ELR (cell line): ENCODE data around the gene CACUL1.

Experiments used
- DNase-seq: peaks from one replicate; pipeline ENCODE4 v3.0.0-alpha.2; 2015; ENCODE audit warnings: low read depth

The CACUL1 gene

GRCh38 chr10:118732245-118733165 lies 22.3 kb downstream of the CACUL1 start:
- DNase-seq, result no peak

DNA sequence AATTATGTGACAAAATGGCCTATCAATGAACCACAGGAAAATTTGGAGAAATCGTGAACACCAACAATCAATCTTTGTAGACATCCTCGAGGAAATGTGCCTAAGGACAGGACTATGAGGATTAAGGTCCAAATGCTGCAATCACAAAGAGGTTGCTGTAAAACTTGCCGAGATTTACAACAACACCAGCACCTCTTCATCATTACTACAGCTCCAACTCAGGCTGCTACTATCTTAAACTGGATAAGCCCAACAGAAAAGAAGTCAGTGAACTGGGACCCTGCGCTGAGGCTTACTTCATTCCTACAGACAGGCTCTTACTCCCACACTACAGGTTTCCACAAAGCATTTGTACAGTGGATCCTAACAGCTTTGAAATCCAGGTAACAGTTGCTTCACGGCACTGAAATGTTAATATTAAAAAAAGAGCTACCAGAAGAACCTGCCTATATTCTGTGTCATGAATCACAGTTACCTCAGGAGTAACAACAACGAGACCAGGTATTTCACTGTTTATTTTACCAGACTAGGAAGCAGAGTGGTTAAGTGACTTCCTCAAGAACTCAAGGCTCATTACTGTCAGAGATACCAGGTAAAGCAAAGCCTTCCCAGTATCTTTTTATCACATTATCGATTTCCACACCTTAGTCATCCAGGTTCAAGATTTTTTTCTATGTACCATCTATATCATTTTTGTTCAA lies 23.9 kb downstream of the CACUL1 start:
- no peak for DNase-seq

- DNase-seq, result no peak
Measured at GRCh38 chr10:118729641-118730258, 25.0 kb downstream of the CACUL1 start.

DNA sequence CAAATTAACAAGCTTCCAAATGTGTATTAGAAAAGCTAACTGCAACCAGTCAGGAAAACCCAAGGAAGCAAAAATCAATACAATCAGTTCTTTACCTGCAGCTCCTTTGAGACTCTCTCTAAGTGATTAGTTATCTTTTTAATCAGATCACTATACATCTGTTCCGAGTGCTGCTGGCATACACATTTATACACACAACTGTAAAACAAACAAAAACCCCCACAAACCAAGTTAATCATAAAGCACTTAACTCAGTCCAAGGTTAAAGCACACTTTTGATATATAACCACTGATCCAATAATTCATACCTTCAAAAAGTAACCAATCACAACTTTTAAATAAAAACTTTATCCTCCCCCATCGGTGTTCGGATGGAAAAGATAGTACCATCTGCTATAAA lies 25.6 kb downstream of the CACUL1 start:
- DNase-seq, result no peak

GRCh38 chr10:118725886-118726500 lies 28.8 kb downstream of the CACUL1 start:
- DNase-seq, result no peak

DNA sequence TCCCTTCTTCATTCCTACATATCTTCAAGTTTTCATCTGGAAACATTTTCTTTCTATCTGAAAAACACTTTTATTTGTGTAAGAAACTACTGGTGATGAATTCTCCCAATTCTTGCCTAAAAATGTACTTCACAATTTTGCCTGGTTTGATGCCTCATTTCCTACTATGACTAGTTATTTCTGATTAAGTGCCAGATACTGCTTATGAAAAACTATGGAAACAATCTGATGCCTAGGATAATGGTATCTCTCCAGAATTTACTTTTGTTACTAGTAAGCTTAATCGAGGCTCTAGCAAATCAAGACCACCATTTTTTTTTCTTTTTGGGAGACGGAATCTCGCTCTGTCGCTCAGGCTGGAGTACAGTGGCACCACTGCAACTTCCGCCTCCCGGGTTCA lies 31.3 kb downstream of the CACUL1 start:
- DNase-seq, result peak; percentile 58

DNA sequence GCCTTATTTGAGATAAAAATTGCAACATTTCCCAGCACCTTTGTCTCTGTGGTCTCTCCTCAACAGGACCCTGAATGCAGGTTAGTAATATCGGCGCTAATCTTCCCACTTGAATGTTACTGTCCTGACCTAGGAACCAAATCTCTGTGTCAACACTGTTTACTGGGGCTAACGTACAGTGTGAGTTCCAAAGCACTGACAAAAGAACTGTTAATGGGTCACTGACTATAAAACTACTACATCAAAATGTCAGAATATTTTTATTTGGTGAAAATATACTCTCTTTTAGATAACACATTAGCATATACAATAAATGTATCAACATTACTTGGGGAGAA lies 33.3 kb downstream of the CACUL1 start:
- DNase-seq, result no peak

DNA sequence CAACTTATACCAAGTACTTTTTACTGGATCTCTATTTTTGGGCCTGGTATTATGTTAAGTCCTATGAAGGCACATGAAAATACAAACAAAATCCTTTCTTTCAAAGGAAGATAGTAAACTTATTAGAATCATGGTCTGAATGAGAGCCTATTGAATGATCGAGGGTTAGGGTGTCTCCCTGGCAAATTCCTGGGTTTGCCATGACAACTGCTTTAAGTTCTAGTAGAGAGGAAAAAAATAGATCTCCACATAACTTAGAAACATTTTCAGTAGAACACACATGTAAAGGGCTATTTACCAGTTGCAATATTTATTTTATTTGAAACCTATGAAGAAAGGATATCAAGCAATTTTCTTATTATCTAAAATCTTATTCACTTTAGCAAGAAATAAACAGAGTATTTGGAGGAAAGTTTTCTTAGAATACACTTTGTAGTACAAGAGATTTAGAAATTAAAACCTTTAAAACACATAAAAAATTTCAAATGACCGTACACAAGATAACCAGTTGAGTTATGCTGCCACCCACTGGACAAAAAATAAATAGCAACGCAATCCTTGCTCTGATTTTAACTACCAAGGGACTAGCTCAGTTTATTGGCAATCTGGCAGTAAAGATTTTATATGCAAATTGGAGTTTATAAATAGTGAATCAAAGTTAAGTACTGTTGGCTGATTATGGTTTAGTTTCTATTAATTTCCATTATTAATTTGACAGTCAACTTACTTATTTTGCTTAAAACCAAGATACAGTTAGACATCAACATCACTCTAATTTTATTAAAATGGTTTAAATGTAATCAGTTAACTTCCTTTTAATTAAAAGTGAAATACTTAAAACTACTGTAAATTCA lies 33.9 kb downstream of the CACUL1 start:
- peak; percentile 63 for DNase-seq

GRCh38 chr10:118714366-118714765 lies 40.4 kb downstream of the CACUL1 start:
- DNase-seq, result no peak

- DNase-seq, result no peak
Measured at GRCh38 chr10:118712930-118713634, 41.7 kb downstream of the CACUL1 start.

- DNase-seq, result no peak
Measured at GRCh38 chr10:118712080-118712479, 42.7 kb downstream of the CACUL1 start.

DNA sequence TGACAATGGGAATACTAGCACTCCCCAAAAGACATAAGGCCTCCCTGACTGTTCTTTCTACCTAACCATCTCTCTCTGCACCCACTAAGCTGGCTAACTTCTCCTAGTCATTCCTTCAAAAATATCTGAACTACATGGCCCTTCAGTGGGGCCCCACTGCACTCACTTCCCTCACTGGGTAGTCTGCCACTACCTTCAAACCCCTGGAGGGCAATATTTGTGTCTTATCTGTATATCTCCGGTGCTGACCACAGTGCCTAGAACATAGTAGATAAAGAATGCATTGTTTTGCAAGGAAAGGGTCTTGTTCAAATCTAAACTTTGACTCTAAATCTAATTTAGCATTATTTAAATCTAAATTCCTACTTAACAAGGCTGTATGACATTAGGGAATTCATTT lies 44.3 kb downstream of the CACUL1 start:
- no peak for DNase-seq

GRCh38 chr10:118708571-118708970 lies 46.2 kb downstream of the CACUL1 start:
- DNase-seq, result no peak

GRCh38 chr10:118704711-118705110 lies 50.1 kb downstream of the CACUL1 start:
- no peak for DNase-seq

- DNase-seq, result no peak
Measured at GRCh38 chr10:118701529-118702323, 53.0 kb downstream of the CACUL1 start.

DNA sequence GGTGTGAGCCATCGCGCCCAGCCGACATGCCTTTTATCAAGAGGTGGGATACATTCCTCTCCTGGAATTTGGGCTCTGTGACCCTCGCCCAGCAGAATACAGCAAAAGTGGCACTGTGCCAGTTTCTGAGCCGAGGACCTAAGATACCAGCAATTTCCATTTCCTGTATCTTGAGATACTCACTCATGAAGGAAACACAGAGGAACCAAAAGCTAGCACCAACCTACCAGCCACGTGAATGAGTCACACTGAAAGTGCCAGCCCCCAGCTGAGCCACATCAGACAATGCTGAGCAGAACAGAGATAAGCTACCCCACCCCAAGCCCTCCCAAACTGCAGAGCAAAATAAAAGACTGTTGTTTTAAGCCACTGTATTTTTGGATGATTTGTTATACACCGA lies 56.3 kb downstream of the CACUL1 start:
- DNase-seq, result peak; percentile 82

DNA sequence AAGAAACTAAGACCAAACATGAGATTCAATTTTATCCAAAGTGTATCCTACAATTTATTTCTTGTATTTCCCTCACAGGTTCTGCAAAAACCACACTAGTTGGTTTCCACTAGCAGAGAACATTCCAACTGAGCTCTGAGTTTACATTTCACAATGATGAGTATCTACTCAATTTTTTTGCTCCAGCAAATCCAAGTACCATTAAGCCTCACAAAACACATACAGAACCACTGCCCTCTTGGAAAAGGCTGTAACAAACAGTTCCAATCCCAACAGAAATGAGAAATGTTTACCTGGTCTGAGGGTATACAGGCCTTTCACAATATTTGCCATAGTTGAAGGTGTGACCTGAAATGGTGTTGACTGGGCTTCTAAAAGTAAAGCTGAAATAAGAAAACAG lies 59.9 kb downstream of the CACUL1 start:
- DNase-seq, result peak; percentile 39

- peak; percentile 81 for DNase-seq
Measured at GRCh38 chr10:118692872-118693271, 61.9 kb downstream of the CACUL1 start.

DNA sequence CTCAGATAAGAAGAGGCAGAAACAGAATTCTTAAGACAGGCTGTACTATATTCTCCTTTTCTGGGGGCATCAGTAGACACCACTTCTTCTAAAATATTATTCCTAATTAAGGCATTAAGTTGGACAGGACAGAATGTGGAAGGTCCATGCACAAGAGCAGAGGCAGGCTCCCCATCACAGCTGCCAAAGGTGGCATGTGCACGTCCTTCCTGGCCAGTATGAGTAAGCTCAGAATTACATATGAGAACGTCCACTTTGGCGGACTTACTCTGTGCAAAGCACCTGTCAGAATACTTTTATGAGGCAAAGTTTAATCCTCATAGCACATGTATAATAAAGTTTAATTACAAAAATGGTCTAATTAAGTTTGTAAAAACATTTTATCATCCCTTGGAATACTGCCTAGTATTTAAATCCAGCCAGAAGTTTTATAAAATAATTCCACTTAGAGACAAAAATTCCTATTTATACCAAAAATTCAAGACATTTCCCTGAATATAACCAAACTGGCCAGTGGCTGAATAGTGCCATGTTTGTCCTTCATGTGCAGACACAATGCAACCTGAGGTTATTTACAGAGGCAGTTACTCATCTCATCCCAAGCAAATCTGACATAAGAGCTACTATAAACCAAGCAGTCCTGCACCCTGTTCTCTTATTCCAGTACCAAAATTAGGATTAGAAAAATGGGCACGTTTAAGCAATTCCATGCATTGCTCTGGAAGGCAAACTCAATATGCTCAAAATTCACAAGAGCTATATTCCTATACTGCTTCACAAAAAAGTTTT lies 65.5 kb downstream of the CACUL1 start:
- no peak for DNase-seq
